ENCODE results near the gene SLC35F6.

SLC35F6 gene

DNA sequence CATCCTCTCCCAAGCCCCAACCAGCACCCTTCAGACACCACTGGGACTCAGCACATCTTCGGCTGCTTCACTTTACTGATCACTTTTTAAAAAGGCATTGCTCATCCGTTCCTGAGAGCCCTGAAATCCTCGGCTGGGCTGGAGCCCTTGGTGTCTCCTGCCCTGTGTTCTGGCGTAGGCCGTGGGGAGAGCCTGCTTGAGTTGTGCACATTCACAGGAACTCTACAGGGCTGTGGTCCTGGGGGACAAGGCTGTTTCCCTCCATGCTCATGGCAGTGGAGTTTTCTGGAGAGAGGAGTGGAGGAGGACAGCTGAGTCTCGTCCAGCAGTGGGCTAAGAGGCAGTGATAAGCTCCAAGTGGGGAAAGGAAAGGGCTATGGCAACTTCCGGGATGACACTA lies 37.7 kb downstream of the SLC35F6 start:
- TF ChIP-seq, protein P1, sequence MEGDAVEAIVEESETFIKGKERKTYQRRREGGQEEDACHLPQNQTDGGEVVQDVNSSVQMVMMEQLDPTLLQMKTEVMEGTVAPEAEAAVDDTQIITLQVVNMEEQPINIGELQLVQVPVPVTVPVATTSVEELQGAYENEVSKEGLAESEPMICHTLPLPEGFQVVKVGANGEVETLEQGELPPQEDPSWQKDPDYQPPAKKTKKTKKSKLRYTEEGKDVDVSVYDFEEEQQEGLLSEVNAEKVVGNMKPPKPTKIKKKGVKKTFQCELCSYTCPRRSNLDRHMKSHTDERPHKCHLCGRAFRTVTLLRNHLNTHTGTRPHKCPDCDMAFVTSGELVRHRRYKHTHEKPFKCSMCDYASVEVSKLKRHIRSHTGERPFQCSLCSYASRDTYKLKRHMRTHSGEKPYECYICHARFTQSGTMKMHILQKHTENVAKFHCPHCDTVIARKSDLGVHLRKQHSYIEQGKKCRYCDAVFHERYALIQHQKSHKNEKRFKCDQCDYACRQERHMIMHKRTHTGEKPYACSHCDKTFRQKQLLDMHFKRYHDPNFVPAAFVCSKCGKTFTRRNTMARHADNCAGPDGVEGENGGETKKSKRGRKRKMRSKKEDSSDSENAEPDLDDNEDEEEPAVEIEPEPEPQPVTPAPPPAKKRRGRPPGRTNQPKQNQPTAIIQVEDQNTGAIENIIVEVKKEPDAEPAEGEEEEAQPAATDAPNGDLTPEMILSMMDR (IDR thresholded peaks at IDR 0.05; ENCODE audit: low read depth, low read length), result no peak
- H3K36me3 ChIP-seq, result peaks cover 25% of the 10 kb centered on the region
- no peak for DNase-seq
- no peak overlapping the region for H3K27ac ChIP-seq
- no peaks in the 10 kb centered on the region for H3K27me3 ChIP-seq (ENCODE audit: insufficient read depth, low read depth, severe bottlenecking)
- H3K9me3 ChIP-seq (ENCODE audit: severe bottlenecking), result no peaks in the 10 kb centered on the region
- no peak overlapping the region for H3K4me3 ChIP-seq (ENCODE audit: low read depth, low read length)

DNA sequence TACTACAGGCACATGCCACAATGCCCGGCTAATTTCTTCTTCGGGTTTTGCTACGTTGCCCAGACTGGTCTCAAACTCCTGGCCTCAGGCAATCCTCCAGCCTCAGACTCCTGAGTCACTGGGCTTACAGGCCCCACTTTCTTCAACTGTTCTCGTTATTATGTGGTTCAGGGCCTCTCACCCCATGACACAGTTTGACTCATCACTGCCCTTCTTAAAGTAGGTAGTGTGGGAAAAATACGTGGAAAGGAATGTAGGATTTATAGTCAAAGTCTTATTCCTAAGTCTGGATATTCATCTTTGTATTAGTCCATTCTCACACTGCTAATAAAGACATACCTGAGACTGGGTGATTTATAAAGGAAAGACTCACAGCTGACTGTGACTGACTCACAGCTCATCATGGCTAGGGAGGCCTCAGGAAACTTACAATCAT lies 41.2 kb downstream of the SLC35F6 start:
- H3K36me3 ChIP-seq, result peaks cover 9% of the 10 kb centered on the region
- H3K27ac ChIP-seq, result no peak overlapping the region
- TF ChIP-seq, protein P1 (IDR thresholded peaks at IDR 0.05; ENCODE audit: low read depth, low read length), result no peak
- H3K27me3 ChIP-seq (ENCODE audit: insufficient read depth, low read depth, severe bottlenecking), result no peaks in the 10 kb centered on the region
- DNase-seq, result no peak
- no peaks in the 10 kb centered on the region for H3K9me3 ChIP-seq (ENCODE audit: severe bottlenecking)
- no peak overlapping the region for H3K4me3 ChIP-seq (ENCODE audit: low read depth, low read length)

DNA sequence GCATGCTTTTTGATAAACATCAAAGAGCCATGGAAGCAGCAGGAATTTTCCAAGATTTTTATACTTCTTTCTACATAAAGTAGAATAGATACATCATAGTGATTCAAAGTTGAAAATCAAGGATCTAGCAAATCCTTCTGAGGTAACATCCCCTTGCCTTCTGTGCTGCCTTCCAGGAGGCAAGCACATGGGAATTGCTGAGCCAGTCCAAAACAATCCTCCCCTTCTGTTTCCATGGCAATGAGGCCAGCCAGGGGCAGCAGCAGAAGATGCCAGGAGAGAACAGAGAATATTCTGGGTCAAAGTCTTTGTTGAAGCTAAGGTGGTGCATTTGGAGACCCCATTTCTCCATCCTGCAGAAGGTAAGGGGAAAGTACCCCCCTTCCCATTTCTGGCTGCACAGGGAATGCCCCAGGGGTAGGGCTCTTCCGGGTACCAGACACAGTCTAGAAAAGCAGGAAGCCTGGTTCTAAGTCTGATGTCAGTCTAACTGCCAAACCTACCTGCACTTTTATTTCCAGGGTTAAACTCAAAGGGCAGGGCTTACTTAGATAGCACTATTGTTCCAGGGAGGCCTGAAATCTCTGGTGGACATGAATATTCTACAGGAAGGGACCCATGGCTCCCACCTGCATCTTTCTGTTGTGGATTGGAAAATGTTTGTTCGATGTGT lies 43.8 kb downstream of the SLC35F6 start:
- Histone ChIP-seq H3K36me3 (no peaks in the 10 kb centered on the region), H3K27ac (no peak overlapping the region), H3K4me3 (ENCODE audit: low read depth, low read length) (no peak overlapping the region), H3K27me3 (ENCODE audit: insufficient read depth, low read depth, severe bottlenecking) (no peaks in the 10 kb centered on the region), H3K9me3 (ENCODE audit: severe bottlenecking) (no peaks in the 10 kb centered on the region)
- DNase-seq, result no peak
- TF ChIP-seq, protein P1 (IDR thresholded peaks at IDR 0.05; ENCODE audit: low read depth, low read length), result no peak

DNA sequence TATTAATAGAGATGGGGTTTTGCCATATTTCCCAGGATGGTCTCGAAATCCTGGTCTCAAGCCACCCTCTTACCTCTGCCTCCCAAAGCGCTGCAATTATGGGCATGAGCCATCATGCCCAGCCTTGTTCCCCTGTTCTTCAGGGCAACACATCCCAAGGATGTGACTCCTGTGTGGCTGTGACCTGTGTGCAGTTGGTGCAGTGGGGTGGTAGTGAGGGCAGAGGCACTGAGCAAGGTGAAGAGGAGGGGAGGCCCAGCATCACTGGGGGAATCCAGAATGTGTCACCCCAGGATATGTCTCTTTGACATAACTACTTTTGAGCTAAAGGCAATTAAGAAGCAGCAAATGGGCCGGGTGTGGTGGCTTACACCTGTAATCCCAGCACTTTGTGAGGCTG lies 45.1 kb downstream of the SLC35F6 start:
- DNase-seq, result no peak
- no peaks in the 10 kb centered on the region for H3K9me3 ChIP-seq (ENCODE audit: severe bottlenecking)
- H3K27me3 ChIP-seq (ENCODE audit: insufficient read depth, low read depth, severe bottlenecking), result no peaks in the 10 kb centered on the region
- TF ChIP-seq, protein P1 (IDR thresholded peaks at IDR 0.05; ENCODE audit: low read depth, low read length), result no peak
- H3K4me3 ChIP-seq (ENCODE audit: low read depth, low read length), result no peak overlapping the region
- H3K27ac ChIP-seq, result no peak overlapping the region
- H3K36me3 ChIP-seq, result no peaks in the 10 kb centered on the region

DNA sequence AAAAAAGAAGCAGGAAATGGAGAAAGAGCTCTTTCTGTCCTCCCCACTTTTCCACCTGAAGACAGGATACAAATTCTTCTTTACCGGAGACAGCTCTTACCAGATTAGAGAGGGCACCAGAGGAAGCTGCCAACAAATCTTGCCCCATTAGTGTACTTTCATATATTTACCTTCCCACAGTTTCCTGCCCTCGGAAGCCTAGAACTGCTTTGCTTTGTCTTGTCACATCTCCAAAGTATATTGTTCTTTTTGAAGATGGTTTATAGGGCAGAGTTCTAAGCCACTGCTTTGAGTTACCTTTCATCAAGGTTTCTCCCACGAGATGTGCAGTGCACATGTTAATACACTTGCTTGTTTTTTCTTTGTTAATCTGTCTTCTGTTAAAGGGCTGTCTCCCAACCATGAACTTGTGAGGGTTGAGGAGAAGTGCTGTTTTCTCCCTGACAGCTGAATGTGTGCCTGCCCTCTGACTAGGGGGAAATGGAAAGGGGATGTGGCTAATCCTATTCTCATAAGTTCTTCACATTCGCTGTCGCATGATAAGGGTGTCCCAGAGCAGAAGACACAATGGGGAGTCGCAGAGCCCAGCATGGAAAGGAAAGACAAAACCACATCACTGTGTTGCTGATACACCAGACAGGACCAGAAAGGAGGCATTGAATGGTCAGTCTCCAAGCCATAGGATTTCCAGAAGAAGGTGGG lies 45.9 kb downstream of the SLC35F6 start:
- no peaks in the 10 kb centered on the region for H3K27me3 ChIP-seq (ENCODE audit: insufficient read depth, low read depth, severe bottlenecking)
- no peak overlapping the region for H3K27ac ChIP-seq
- no peak for DNase-seq
- H3K9me3 ChIP-seq (ENCODE audit: severe bottlenecking), result no peaks in the 10 kb centered on the region
- no peak overlapping the region for H3K4me3 ChIP-seq (ENCODE audit: low read depth, low read length)
- TF ChIP-seq, protein P1 (IDR thresholded peaks at IDR 0.05; ENCODE audit: low read depth, low read length), result no peak
- no peaks in the 10 kb centered on the region for H3K36me3 ChIP-seq

Data from WERI-Rb-1 (cell line).